Ishikawa (cell line): ENCODE results near the gene KLHL28.

ENCODE experiments used
- CEBPB ChIP-seq: IDR thresholded peaks from 2 replicates; pipeline ENCODE4 v1.6.1; 2012
- CREB1 ChIP-seq: IDR thresholded peaks from 2 replicates; pipeline ENCODE4 v1.6.1; 2012; ENCODE audit warnings: low read depth
- EGR1 ChIP-seq: IDR thresholded peaks from 2 replicates; pipeline ENCODE4 v1.6.1; 2012
- EP300 ChIP-seq: IDR thresholded peaks from 2 replicates; pipeline ENCODE4 v1.6.1; 2012; ENCODE audit warnings: borderline replicate concordance
- FOXM1 ChIP-seq: IDR thresholded peaks from 2 replicates; pipeline ENCODE4 v1.6.1; 2012; ENCODE audit warnings: low read depth, borderline replicate concordance
- MAX ChIP-seq: IDR thresholded peaks from 2 replicates; pipeline ENCODE4 v1.6.1; 2012
- NFIC ChIP-seq: IDR thresholded peaks from 2 replicates; pipeline ENCODE4 v1.6.1; 2012
- RAD21 ChIP-seq: IDR thresholded peaks from 2 replicates; pipeline ENCODE4 v1.6.1; 2012; ENCODE audit warnings: low read depth
- REST ChIP-seq: IDR thresholded peaks from 2 replicates; pipeline ENCODE4 v1.6.1; 2012; ENCODE audit warnings: low read depth, mild to moderate bottlenecking
- TAF1 ChIP-seq: IDR thresholded peaks from 2 replicates; pipeline ENCODE4 v1.6.1; 2012; ENCODE audit warnings: low read depth, mild to moderate bottlenecking
- TCF12 ChIP-seq: IDR thresholded peaks from 2 replicates; pipeline ENCODE4 v1.6.1; 2012; ENCODE audit warnings: low read depth
- TEAD4 ChIP-seq: IDR thresholded peaks from 2 replicates; pipeline ENCODE4 v1.6.1; 2012
- USF1 ChIP-seq: IDR thresholded peaks from 2 replicates; pipeline ENCODE4 v1.6.1; 2012
- YY1 ChIP-seq: IDR thresholded peaks from 2 replicates; pipeline ENCODE4 v1.6.1; 2012; ENCODE audit warnings: low read depth
- ZBTB7A ChIP-seq: IDR thresholded peaks from 2 replicates; pipeline ENCODE4 v1.6.1; 2012; ENCODE audit warnings: low read depth

The KLHL28 gene

GRCh38 chr14:44966601-44967336 lies 5.0 kb upstream of the KLHL28 start:
- no peak for TF ChIP-seq TCF12
- TF ChIP-seq TEAD4, result no peak

GRCh38 chr14:44963775-44964380 lies 2.1 kb upstream of the KLHL28 start:
- no peak for TF ChIP-seq EP300
- no peak for TF ChIP-seq REST
- no peak for TF ChIP-seq FOXM1
- TF ChIP-seq CEBPB, result no peak
- TF ChIP-seq RAD21, result no peak
- TF ChIP-seq TEAD4, result no peak
- TF ChIP-seq EGR1, result no peak
- no peak for TF ChIP-seq YY1
- TF ChIP-seq NFIC, result no peak
- TF ChIP-seq USF1, result no peak

DNA sequence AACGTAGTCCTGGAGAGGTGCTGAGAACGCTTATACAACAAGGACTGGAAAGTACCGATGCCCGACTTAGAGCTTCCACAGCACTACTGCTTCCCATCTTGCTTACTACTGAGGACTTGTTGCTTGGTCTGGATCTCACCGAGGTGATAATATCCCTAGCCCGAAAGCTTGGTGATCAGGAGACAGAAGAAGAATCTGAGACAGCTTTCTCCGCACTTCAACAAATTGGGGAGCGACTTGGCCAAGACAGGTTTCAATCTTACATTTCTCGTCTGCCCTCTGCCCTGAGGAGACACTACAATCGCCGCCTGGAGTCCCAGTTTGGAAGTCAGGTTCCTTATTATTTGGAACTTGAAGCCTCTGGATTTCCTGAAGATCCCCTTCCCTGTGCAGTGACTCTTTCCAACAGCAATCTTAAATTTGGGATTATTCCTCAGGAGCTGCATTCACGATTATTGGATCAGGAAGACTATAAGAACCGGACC lies 1.3 kb upstream of the KLHL28 start:
- no peak for TF ChIP-seq CREB1

DNA sequence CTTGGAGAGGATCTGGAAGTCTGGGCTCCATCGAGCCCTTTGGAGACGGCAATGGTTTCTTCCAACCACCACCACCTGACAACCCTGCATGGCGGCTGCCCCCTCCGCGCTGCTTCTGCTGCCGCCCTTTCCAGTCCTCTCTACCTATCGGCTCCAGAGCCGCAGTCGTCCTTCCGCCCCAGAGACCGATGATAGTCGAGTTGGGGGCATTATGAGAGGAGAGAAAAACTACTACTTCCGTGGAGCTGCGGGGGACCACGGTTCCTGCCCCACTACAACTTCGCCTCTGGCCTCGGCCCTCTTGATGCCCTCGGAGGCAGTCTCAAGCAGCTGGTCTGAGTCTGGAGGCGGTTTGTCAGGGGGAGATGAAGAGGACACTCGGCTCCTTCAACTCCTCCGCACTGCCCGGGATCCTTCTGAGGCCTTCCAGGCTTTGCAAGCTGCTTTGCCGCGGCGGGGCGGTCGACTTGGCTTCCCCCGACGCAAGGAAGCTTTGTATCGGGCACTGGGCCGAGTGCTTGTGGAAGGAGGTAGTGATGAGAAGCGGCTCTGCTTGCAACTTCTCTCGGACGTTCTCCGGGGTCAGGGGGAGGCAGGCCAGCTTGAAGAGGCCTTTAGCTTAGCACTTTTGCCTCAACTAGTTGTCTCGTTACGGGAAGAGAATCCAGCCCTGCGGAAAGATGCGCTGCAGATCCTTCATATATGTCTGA lies 742 bp upstream of the KLHL28 start:
- no peak for TF ChIP-seq EGR1
- no peak for TF ChIP-seq CREB1
- TF ChIP-seq USF1, result no peak
- TF ChIP-seq RAD21, result no peak
- no peak for TF ChIP-seq ZBTB7A
- TF ChIP-seq EP300, result no peak
- TF ChIP-seq TEAD4, result no peak
- no peak for TF ChIP-seq CEBPB
- no peak for TF ChIP-seq TCF12
- no peak for TF ChIP-seq NFIC
- TF ChIP-seq TAF1, result no peak

DNA sequence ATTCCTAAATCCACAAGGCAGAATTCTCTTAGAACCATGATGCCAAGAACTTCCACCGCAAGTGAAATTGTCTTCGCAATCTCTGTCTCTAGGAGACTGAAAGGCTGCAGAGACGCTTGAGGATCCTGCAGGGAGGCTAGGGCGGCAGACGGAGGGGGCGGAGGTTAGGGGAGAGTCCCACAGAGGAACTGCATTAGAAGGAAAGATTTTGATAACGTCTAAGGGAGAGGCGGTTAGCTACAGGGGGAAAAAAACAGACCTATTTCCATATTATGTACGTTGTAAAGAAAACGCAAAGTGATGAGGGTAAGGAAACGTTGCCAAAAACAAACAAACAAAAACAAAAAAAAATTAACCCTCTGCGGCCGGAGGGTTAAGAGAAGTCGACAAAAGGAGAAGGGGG lies 595 bp downstream of the KLHL28 start:
- TF ChIP-seq TAF1 (no peak), CREB1 (no peak), EGR1 (no peak), MAX (no peak), CEBPB (no peak), ZBTB7A (no peak), REST (no peak), TEAD4 (no peak), EP300 (no peak), YY1 (no peak), TCF12 (no peak), USF1 (no peak), FOXM1 (no peak), RAD21 (no peak), NFIC (no peak; the same call in 1 of the 2 replicates)

DNA sequence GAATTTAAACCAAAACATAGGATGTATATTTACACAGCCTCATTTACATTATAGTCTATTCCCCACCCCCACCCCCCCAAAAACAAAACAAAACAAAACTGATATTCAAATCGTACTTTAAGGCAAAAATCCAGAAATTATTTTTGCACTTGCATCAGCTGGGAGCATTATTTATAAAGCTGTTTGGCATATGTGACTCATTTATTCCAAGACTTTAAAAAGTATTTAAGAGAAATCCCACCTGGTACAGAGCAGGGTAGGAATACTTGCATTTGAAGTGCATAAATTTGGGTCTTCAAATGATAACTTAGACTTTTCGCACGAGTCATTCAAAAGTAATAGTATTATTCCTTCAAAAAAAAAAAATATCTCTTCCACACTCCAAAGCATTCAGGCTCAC lies 1.1 kb downstream of the KLHL28 start:
- no peak for TF ChIP-seq TCF12
- TF ChIP-seq RAD21, result no peak
- TF ChIP-seq MAX, result no peak
- no peak for TF ChIP-seq ZBTB7A
- TF ChIP-seq FOXM1, result no peak
- no peak for TF ChIP-seq YY1
- no peak for TF ChIP-seq TEAD4
- no peak for TF ChIP-seq EGR1
- no peak for TF ChIP-seq CEBPB
- TF ChIP-seq REST, result no peak
- no peak for TF ChIP-seq CREB1
- TF ChIP-seq NFIC, result no peak
- TF ChIP-seq USF1, result no peak
- TF ChIP-seq EP300, result no peak
- no peak for TF ChIP-seq TAF1
